Caco-2 (cell line): ENCODE measurements around the gene SPHK2. TPM values are rescaled to one million over a fixed set of nuclear protein-coding genes. Genes with fewer than 3 reads are reported as not detected.

Source experiments
- BruUV-seq: library from RNA; stranded (reverse); fragments of 400-500 nt; replicated peaks from 2 replicates; lab custom pipeline; 2021; lab: Mats Ljungman, UMichigan
- CTCF ChIA-PET: fragments of 300-600 bp; sonication (Branson Sonifier 250); formaldehyde crosslinking; loops from one replicate; lab custom pipeline; 2022; ENCODE audit warnings: antibody characterized with exemption; lab: Charles Lee
- POLR2A ChIA-PET: fragments of 300-600 bp; sonication (Branson Sonifier 250); formaldehyde crosslinking; loops from one replicate; lab custom pipeline; 2022; ENCODE audit warnings: antibody characterized with exemption; lab: Charles Lee
- DNase-seq, 2 experiments: peaks; one replicate each; pipeline versions ENCODE4 v3.0.0 to v3.0.0-alpha.2; 2020 to 2022
- H3K27me3 ChIP-seq: replicated peaks from 2 replicates; pipeline ENCODE4 v1.6.0; 2011; ENCODE audit warnings: low read length; ENCODE audit not compliant: control insufficient read depth, insufficient read depth
- H3K36me3 ChIP-seq: 2 replicates; pipeline ENCODE4 v1.5.1; 2011; ENCODE audit warnings: low read length; ENCODE audit not compliant: control insufficient read depth, insufficient read depth
- H3K4me1 ChIP-seq: fragments of 250-450 bp; sonication (Bioruptor Pico); 2 replicates; pipeline ENCODE4 v1.5.1; 2020; ENCODE audit warnings: mild to moderate bottlenecking
- H3K4me3 ChIP-seq: 2 replicates; pipeline ENCODE4 v1.5.1; 2011; ENCODE audit warnings: low read depth, mild to moderate bottlenecking, control low read depth, low read length
- H3K9me3 ChIP-seq: fragments of 250-450 bp; sonication (Bioruptor Pico); 2 replicates; pipeline ENCODE4 v1.5.1; 2020; ENCODE audit warnings: mild to moderate bottlenecking, moderate library complexity
- H3K27ac Mint-ChIP-seq: one replicate; pipeline ENCODE4 v1.8.0; 2022; ENCODE audit warnings: mixed read lengths; ENCODE audit not compliant: unreplicated experiment
- H3K27me3 Mint-ChIP-seq: one replicate; pipeline ENCODE4 v1.8.0; 2022; ENCODE audit warnings: mixed read lengths; ENCODE audit not compliant: insufficient read depth, unreplicated experiment
- H3K36me3 Mint-ChIP-seq: one replicate; pipeline ENCODE4 v1.8.0; 2022; ENCODE audit warnings: mild to moderate bottlenecking, mixed read lengths; ENCODE audit not compliant: insufficient read depth, unreplicated experiment
- H3K4me1 Mint-ChIP-seq: one replicate; pipeline ENCODE4 v1.8.0; 2022; ENCODE audit warnings: low read depth, mixed read lengths; ENCODE audit not compliant: unreplicated experiment
- H3K4me3 Mint-ChIP-seq: one replicate; pipeline ENCODE4 v1.8.0; 2022; ENCODE audit warnings: mild to moderate bottlenecking, moderate library complexity, mixed read lengths; ENCODE audit not compliant: unreplicated experiment
- H3K9me3 Mint-ChIP-seq: one replicate; pipeline ENCODE4 v1.8.0; 2022; ENCODE audit warnings: mixed read lengths; ENCODE audit not compliant: unreplicated experiment
- CTCF ChIP-seq, 2 experiments: fragments of 200-600 bp in 1 of 2; IDR thresholded peaks; 1 replicate in 1 of 2; 2 replicates in 1 of 2; pipeline versions ENCODE4 v1.5.1 to v1.8.0; 2011 to 2022; ENCODE audit warnings: antibody characterized with exemption in 1 of 2, control low read depth in 1 of 2, inconsistent platforms in 1 of 2, low read depth in 1 of 2, low read length in 1 of 2, mild to moderate bottlenecking in 1 of 2, moderate library complexity in 1 of 2; ENCODE audit not compliant: insufficient read depth in 1 of 2, severe bottlenecking in 1 of 2, unreplicated experiment in 1 of 2
- intact Hi-C: fragments of 100-400 bp; cut with micrococcal nuclease; formaldehyde crosslinking; loops from one replicate; pipeline ENCODE4 v1.10.0; 2022; ENCODE audit not compliant: unreplicated experiment
- total RNA-seq: library from RNA; stranded (reverse); gene quantifications from 2 replicates; pipeline ENCODE4 v1.2.3, GENCODE V29; 2022

Gene SPHK2
- total RNA-seq, 1 experiment from 2014 or later, result 140 TPM

- no peak for DNase-seq
- TF ChIP-seq CTCF (IDR thresholded peaks at IDR 0.05; ENCODE audit: insufficient read depth in 1 of 2, low read depth in 1 of 2, low read length in 1 of 2, severe bottlenecking in 1 of 2, unreplicated experiment in 1 of 2), result no peak
- no peaks in the 10 kb centered on the region for H3K27me3 Mint-ChIP-seq
- H3K4me1 Mint-ChIP-seq, result peaks cover 7% of the 10 kb centered on the region
- peaks cover 16% of the 10 kb centered on the region for H3K4me1 ChIP-seq
- no peak overlapping the region for H3K27ac Mint-ChIP-seq
- peaks cover 11% of the 10 kb centered on the region for H3K9me3 Mint-ChIP-seq
- no TSS peak for BruUV-seq
- intact Hi-C loops, result no loop called here
- H3K4me3 Mint-ChIP-seq, result no peak overlapping the region
- no peaks in the 10 kb centered on the region for H3K36me3 ChIP-seq
- no peaks in the 10 kb centered on the region for H3K27me3 ChIP-seq
- H3K4me3 ChIP-seq, result no peak overlapping the region
- ChIA-PET CTCF (no interaction called here), POLR2A (no interaction called here)
- H3K36me3 Mint-ChIP-seq, result no peaks in the 10 kb centered on the region
- H3K9me3 ChIP-seq, result no peaks in the 10 kb centered on the region
Observed at GRCh38 chr19:48668332-48668731, 49.0 kb downstream of the SPHK2 start.

- CTCF ChIA-PET, result no interaction called here
- Mint-ChIP-seq H3K4me3 (no peak overlapping the region), H3K9me3 (peaks cover 11% of the 10 kb centered on the region), H3K4me1 (peaks cover 7% of the 10 kb centered on the region), H3K27me3 (no peaks in the 10 kb centered on the region), H3K36me3 (no peaks in the 10 kb centered on the region), H3K27ac (no peak overlapping the region)
- POLR2A ChIA-PET, result no interaction called here
- TF ChIP-seq CTCF (IDR thresholded peaks at IDR 0.05; ENCODE audit: insufficient read depth in 1 of 2, low read depth in 1 of 2, low read length in 1 of 2, severe bottlenecking in 1 of 2, unreplicated experiment in 1 of 2), result no peak
- Histone ChIP-seq H3K4me3 (no peak overlapping the region), H3K27me3 (no peaks in the 10 kb centered on the region), H3K9me3 (no peaks in the 10 kb centered on the region), H3K36me3 (no peaks in the 10 kb centered on the region), H3K4me1 (peaks cover 16% of the 10 kb centered on the region)
- no peak for DNase-seq
- intact Hi-C loops, result no loop called here
- no TSS peak for BruUV-seq
Observed at GRCh38 chr19:48668761-48669160, 49.5 kb downstream of the SPHK2 start.

GRCh38 chr19:48669903-48670668 lies 50.8 kb downstream of the SPHK2 start:
- Mint-ChIP-seq H3K27me3 (no peaks in the 10 kb centered on the region), H3K4me1 (peaks cover 7% of the 10 kb centered on the region), H3K36me3 (no peaks in the 10 kb centered on the region), H3K4me3 (no peak overlapping the region), H3K9me3 (peaks cover 11% of the 10 kb centered on the region), H3K27ac (no peak overlapping the region)
- Histone ChIP-seq H3K4me1 (peaks cover 16% of the 10 kb centered on the region), H3K4me3 (no peak overlapping the region), H3K36me3 (no peaks in the 10 kb centered on the region), H3K9me3 (no peaks in the 10 kb centered on the region), H3K27me3 (no peaks in the 10 kb centered on the region)
- DNase-seq, result no peak
- intact Hi-C loops, result no loop called here
- no peak for TF ChIP-seq CTCF (IDR thresholded peaks at IDR 0.05; ENCODE audit: insufficient read depth in 1 of 2, low read depth in 1 of 2, low read length in 1 of 2, severe bottlenecking in 1 of 2, unreplicated experiment in 1 of 2)
- ChIA-PET CTCF (no interaction called here), POLR2A (no interaction called here)
- BruUV-seq, result no TSS peak
